Effector memory CD8-positive, alpha-beta T cell (primary cell): ENCODE data around the gene PROX1.
"Not testable (repeated sequence)": the region's sequence is repeated elsewhere in the genome, so short reads cannot be mapped to it uniquely, and the experiment has no call there.

Experiments
- ATAC-seq: fragments of 150-1000 bp; cut with Tn5 transposase; replicated peaks from 2 replicates; pipeline ENCODE4 v1.10.0; 2021; ENCODE audit warnings: mild to moderate bottlenecking, moderate library complexity
- DNase-seq, 3 experiments: peaks; one replicate each; pipeline ENCODE4 v3.0.0; 2021
- H3K27ac Mint-ChIP-seq, 2 donors: one replicate each; pipeline ENCODE4 v1.8.0; 2022; ENCODE audit warnings: mild to moderate bottlenecking in 2 of 2, mixed read lengths in 2 of 2, moderate library complexity in 2 of 2
- H3K27me3 Mint-ChIP-seq, 2 donors: one replicate each; pipeline ENCODE4 v1.8.0; 2022; ENCODE audit warnings: mixed read lengths in 2 of 2
- H3K36me3 Mint-ChIP-seq: one replicate; pipeline ENCODE4 v1.8.0; 2022; ENCODE audit warnings: mild to moderate bottlenecking, moderate library complexity, mixed read lengths; ENCODE audit not compliant: insufficient read depth
- H3K4me1 Mint-ChIP-seq, 2 donors: one replicate each; pipeline ENCODE4 v1.8.0; 2022; ENCODE audit warnings: low read depth in 2 of 2, mixed read lengths in 2 of 2
- H3K4me3 Mint-ChIP-seq, 2 donors: one replicate each; pipeline ENCODE4 v1.8.0; 2022; ENCODE audit warnings: mild to moderate bottlenecking in 2 of 2, mixed read lengths in 2 of 2, moderate library complexity in 2 of 2
- H3K9me3 Mint-ChIP-seq, 2 donors: one replicate each; pipeline ENCODE4 v1.8.0; 2022; ENCODE audit warnings: mixed read lengths in 2 of 2

PROX1 gene

GRCh38 chr1:214067397-214067796, 79.6 kb downstream of the PROX1 start:
- DNase-seq (no peak), ATAC-seq (no peak)
- Mint-ChIP-seq H3K9me3 (peaks cover 1 to 10% of the 10 kb centered on the region in 2 donors), H3K4me1 (no peaks in the 10 kb centered on the region), H3K4me3 (no peak overlapping the region), H3K27me3 (peaks cover 0 to 13% of the 10 kb centered on the region in 2 donors), H3K27ac (no peak overlapping the region), H3K36me3 (no peaks in the 10 kb centered on the region)

- peaks cover 0 to 20% of the 10 kb centered on the region in 2 donors for H3K27me3 Mint-ChIP-seq
These were observed 80.3 kb downstream of the PROX1 start for GRCh38 chr1:214067853-214068703.

GRCh38 chr1:214068979-214069378, 81.2 kb downstream of the PROX1 start:
- Mint-ChIP-seq H3K27ac (no peak overlapping the region), H3K27me3 (peaks cover 0 to 27% of the 10 kb centered on the region in 2 donors), H3K9me3 (peaks cover 2 to 15% of the 10 kb centered on the region in 2 donors), H3K36me3 (no peaks in the 10 kb centered on the region), H3K4me1 (no peaks in the 10 kb centered on the region), H3K4me3 (no peak overlapping the region)
- DNase-seq, result no peak
- ATAC-seq, result no peak

More at GRCh38 chr1:214067853-214068703, 80.3 kb downstream of the PROX1 start:
- Mint-ChIP-seq H3K4me3 (no peak overlapping the region), H3K4me1 (no peaks in the 10 kb centered on the region), H3K27ac (no peak overlapping the region), H3K9me3 (peaks cover under 1 to 15% of the 10 kb centered on the region in 2 donors), H3K36me3 (no peaks in the 10 kb centered on the region)
- ATAC-seq (no peak), DNase-seq (no peak)

GRCh38 chr1:214071469-214071868, 83.7 kb downstream of the PROX1 start:
- Mint-ChIP-seq H3K4me3 (no peak overlapping the region), H3K27me3 (peaks cover 0 to 41% of the 10 kb centered on the region in 2 donors), H3K4me1 (no peaks in the 10 kb centered on the region), H3K27ac (no peak overlapping the region), H3K9me3 (peaks cover 2 to 23% of the 10 kb centered on the region in 2 donors), H3K36me3 (no peaks in the 10 kb centered on the region)
- DNase-seq (no peak), ATAC-seq (no peak)

GRCh38 chr1:214072426-214073157, 84.8 kb downstream of the PROX1 start:
- Mint-ChIP-seq H3K27me3 (peaks cover 0 to 36% of the 10 kb centered on the region in 2 donors), H3K27ac (no peak overlapping the region), H3K4me1 (no peaks in the 10 kb centered on the region), H3K36me3 (no peaks in the 10 kb centered on the region), H3K9me3 (peaks cover 2 to 19% of the 10 kb centered on the region in 2 donors), H3K4me3 (no peak overlapping the region)
- DNase-seq (no peak), ATAC-seq (no peak)

GRCh38 chr1:214074477-214074876, 86.7 kb downstream of the PROX1 start:
- ATAC-seq (no peak), DNase-seq (no peak)
- Mint-ChIP-seq H3K27me3 (peaks cover 0 to 31% of the 10 kb centered on the region in 2 donors), H3K36me3 (no peaks in the 10 kb centered on the region), H3K4me3 (no peak overlapping the region), H3K9me3 (peaks cover 2 to 17% of the 10 kb centered on the region in 2 donors), H3K27ac (no peak overlapping the region), H3K4me1 (no peaks in the 10 kb centered on the region)

GRCh38 chr1:214075305-214075998, 87.7 kb downstream of the PROX1 start:
- no peak overlapping the region for H3K27ac Mint-ChIP-seq
- H3K9me3 Mint-ChIP-seq, result peaks cover 2 to 17% of the 10 kb centered on the region in 2 donors
- ATAC-seq, result no peak
- H3K4me3 Mint-ChIP-seq, result no peak overlapping the region
- DNase-seq, result no peak
- no peaks in the 10 kb centered on the region for H3K36me3 Mint-ChIP-seq
- H3K4me1 Mint-ChIP-seq, result no peaks in the 10 kb centered on the region
- H3K27me3 Mint-ChIP-seq, result peaks cover 0 to 31% of the 10 kb centered on the region in 2 donors

GRCh38 chr1:214075999-214076707, 88.4 kb downstream of the PROX1 start:
- ATAC-seq (no peak), DNase-seq (no peak)
- Mint-ChIP-seq H3K27ac (no peak overlapping the region), H3K4me1 (no peaks in the 10 kb centered on the region), H3K27me3 (peaks cover 0 to 31% of the 10 kb centered on the region in 2 donors), H3K4me3 (no peak overlapping the region), H3K9me3 (peaks cover 2 to 17% of the 10 kb centered on the region in 2 donors), H3K36me3 (no peaks in the 10 kb centered on the region)

- Mint-ChIP-seq H3K4me1 (no peaks in the 10 kb centered on the region), H3K9me3 (peaks cover 2 to 17% of the 10 kb centered on the region in 2 donors), H3K4me3 (no peak overlapping the region), H3K36me3 (no peaks in the 10 kb centered on the region), H3K27ac (no peak overlapping the region), H3K27me3 (peaks cover 0 to 31% of the 10 kb centered on the region in 2 donors)
- no peak for DNase-seq
- no peak for ATAC-seq
These were observed 88.9 kb downstream of the PROX1 start for GRCh38 chr1:214076708-214077065.

GRCh38 chr1:214078950-214079349, 91.2 kb downstream of the PROX1 start:
- DNase-seq (no peak), ATAC-seq (no peak)
- no peaks in the 10 kb centered on the region for H3K4me1 Mint-ChIP-seq
- peaks cover 0 to 8% of the 10 kb centered on the region in 2 donors for H3K9me3 Mint-ChIP-seq
- H3K27ac Mint-ChIP-seq, result no peak overlapping the region
- H3K36me3 Mint-ChIP-seq, result no peaks in the 10 kb centered on the region
- H3K4me3 Mint-ChIP-seq, result no peak overlapping the region
- H3K27me3 Mint-ChIP-seq, result peaks cover 0 to 13% of the 10 kb centered on the region in 2 donors

GRCh38 chr1:214085325-214085724, 97.6 kb downstream of the PROX1 start:
- H3K4me3 Mint-ChIP-seq, result no peak overlapping the region
- H3K27me3 Mint-ChIP-seq, result peaks cover 0 to 5% of the 10 kb centered on the region in 2 donors
- no peak for DNase-seq
- H3K4me1 Mint-ChIP-seq, result no peaks in the 10 kb centered on the region
- no peaks in the 10 kb centered on the region for H3K36me3 Mint-ChIP-seq
- H3K9me3 Mint-ChIP-seq, result peaks cover 0 to 14% of the 10 kb centered on the region in 2 donors
- H3K27ac Mint-ChIP-seq, result no peak overlapping the region
- ATAC-seq, result no peak

- H3K27me3 Mint-ChIP-seq, result peaks cover 0 to 21% of the 10 kb centered on the region in 2 donors
- ATAC-seq (no peak), DNase-seq (no peak)
- no peak overlapping the region for H3K4me3 Mint-ChIP-seq
- peaks cover 2 to 14% of the 10 kb centered on the region in 2 donors for H3K9me3 Mint-ChIP-seq
- H3K36me3 Mint-ChIP-seq, result no peaks in the 10 kb centered on the region
- H3K27ac Mint-ChIP-seq, result no peak overlapping the region
- no peaks in the 10 kb centered on the region for H3K4me1 Mint-ChIP-seq
These were observed 99.2 kb downstream of the PROX1 start for GRCh38 chr1:214086945-214087344.

GRCh38 chr1:214089003-214089402, 101.2 kb downstream of the PROX1 start:
- H3K27ac Mint-ChIP-seq, H3K36me3 Mint-ChIP-seq, H3K4me3 Mint-ChIP-seq, DNase-seq, H3K4me1 Mint-ChIP-seq, ATAC-seq: not testable (repeated sequence)
- Mint-ChIP-seq H3K9me3 (peaks cover 6 to 27% of the 10 kb centered on the region in 2 donors), H3K27me3 (peaks cover 0 to 35% of the 10 kb centered on the region in 2 donors)
